Activated CD4-positive, alpha-beta T cell treated with anti-CD3 and anti-CD28 coated beads, Interleukin-2, amount 10 ng/mL, durations not matched to agents 24 days and 14 days (primary cell): ENCODE measurements around the gene CSPG5. TPM values are rescaled to one million over a fixed set of nuclear protein-coding genes. Genes with fewer than 3 reads are reported as not detected.

Experiments used
- DNase-seq: peaks from one replicate; pipeline ENCODE4 v3.0.0; 2022
- H3K27ac Mint-ChIP-seq: one replicate; pipeline ENCODE4 v1.8.0; 2022; ENCODE audit warnings: mild to moderate bottlenecking, mixed read lengths
- H3K27me3 Mint-ChIP-seq: one replicate; pipeline ENCODE4 v1.8.0; 2022; ENCODE audit warnings: mixed read lengths
- H3K36me3 Mint-ChIP-seq: one replicate; pipeline ENCODE4 v1.8.0; 2022; ENCODE audit warnings: low read depth, mild to moderate bottlenecking, mixed read lengths
- H3K4me1 Mint-ChIP-seq: one replicate; pipeline ENCODE4 v1.8.0; 2021; ENCODE audit warnings: mixed read lengths
- H3K4me3 Mint-ChIP-seq: one replicate; pipeline ENCODE4 v1.8.0; 2022; ENCODE audit warnings: mild to moderate bottlenecking, moderate library complexity, mixed read lengths
- H3K9me3 Mint-ChIP-seq: one replicate; pipeline ENCODE4 v1.8.0; 2021; ENCODE audit warnings: mixed read lengths
- intact Hi-C: fragments of 100-400 bp; cut with micrococcal nuclease; formaldehyde crosslinking; loops from one replicate; pipeline ENCODE4 v1.15.1; 2023
- total RNA-seq: library from RNA; stranded (reverse); gene quantifications from 2 replicates; pipeline ENCODE4 v1.2.3, GENCODE V29; 2022

Gene CSPG5
- total RNA-seq, 1 donor from 2014 or later: 2.0 TPM

DNA sequence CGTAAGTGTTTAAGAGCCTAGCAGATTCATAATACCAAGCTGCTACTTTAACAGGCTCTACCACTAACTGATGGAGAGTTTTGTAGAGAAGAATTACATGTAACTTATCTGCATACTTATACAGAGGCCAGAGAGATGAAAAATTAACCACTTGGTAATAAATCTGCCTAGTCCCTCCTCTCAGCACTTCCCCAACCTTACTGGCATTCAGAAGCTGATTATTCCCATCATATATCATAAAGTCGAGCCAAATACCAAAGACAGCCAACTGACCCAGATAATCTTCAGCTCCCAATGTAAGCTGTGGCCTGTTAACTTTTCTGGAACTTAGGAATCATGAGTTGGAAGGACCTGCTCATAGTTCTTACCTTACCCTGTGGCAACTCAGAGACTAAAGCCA is 25.5 kb upstream of the CSPG5 start:
- Mint-ChIP-seq H3K4me3 (no peak overlapping the region), H3K27ac (no peak overlapping the region), H3K9me3 (no peaks in the 10 kb centered on the region), H3K4me1 (peaks cover 4% of the 10 kb centered on the region), H3K36me3 (peaks cover 47% of the 10 kb centered on the region), H3K27me3 (no peaks in the 10 kb centered on the region)
- intact Hi-C loops: no loop called here
- DNase-seq: no peak

GRCh38 chr3:47603332-47603731 is 24.7 kb upstream of the CSPG5 start:
- H3K4me3 Mint-ChIP-seq: no peak overlapping the region
- intact Hi-C loops: no loop called here
- no peaks in the 10 kb centered on the region for H3K9me3 Mint-ChIP-seq
- H3K36me3 Mint-ChIP-seq: peaks cover 39% of the 10 kb centered on the region
- DNase-seq: no peak
- H3K27me3 Mint-ChIP-seq: no peaks in the 10 kb centered on the region
- H3K27ac Mint-ChIP-seq: no peak overlapping the region
- peaks cover 4% of the 10 kb centered on the region for H3K4me1 Mint-ChIP-seq

GRCh38 chr3:47601281-47601680 is 22.6 kb upstream of the CSPG5 start:
- Mint-ChIP-seq H3K9me3 (no peaks in the 10 kb centered on the region), H3K27me3 (no peaks in the 10 kb centered on the region), H3K4me3 (no peak overlapping the region), H3K27ac (no peak overlapping the region), H3K4me1 (peaks cover 4% of the 10 kb centered on the region), H3K36me3 (peaks cover 34% of the 10 kb centered on the region)
- intact Hi-C loops: no loop called here
- DNase-seq: no peak

DNA sequence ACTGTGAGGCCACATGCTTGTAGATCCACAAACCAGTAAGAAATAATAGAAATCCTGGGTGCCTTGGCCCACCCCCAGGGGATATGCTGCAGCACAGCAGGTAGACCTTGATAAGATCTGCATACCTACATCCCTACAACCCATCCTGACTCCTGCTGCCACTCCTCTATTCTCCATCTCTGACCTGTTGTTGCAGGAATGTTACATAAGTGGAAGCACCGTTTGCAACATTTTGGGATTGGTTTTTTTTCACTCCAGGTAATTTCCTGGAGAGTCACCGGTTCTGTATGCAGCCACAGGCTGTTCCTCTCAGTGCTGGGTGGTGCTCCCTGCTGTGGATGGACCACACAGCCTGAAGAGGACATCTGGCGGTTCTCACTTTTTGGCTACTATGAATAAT is 16.1 kb upstream of the CSPG5 start:
- no peaks in the 10 kb centered on the region for H3K4me1 Mint-ChIP-seq
- H3K4me3 Mint-ChIP-seq: no peak overlapping the region
- H3K36me3 Mint-ChIP-seq: peaks cover 40% of the 10 kb centered on the region
- no peak for DNase-seq
- H3K27me3 Mint-ChIP-seq: no peaks in the 10 kb centered on the region
- no peak overlapping the region for H3K27ac Mint-ChIP-seq
- intact Hi-C loops: no loop called here
- H3K9me3 Mint-ChIP-seq: no peaks in the 10 kb centered on the region

- no peak overlapping the region for H3K27ac Mint-ChIP-seq
- peaks cover 54% of the 10 kb centered on the region for H3K36me3 Mint-ChIP-seq
- intact Hi-C loops: no loop called here
- no peak for DNase-seq
- H3K4me3 Mint-ChIP-seq: no peak overlapping the region
- H3K9me3 Mint-ChIP-seq: no peaks in the 10 kb centered on the region
- H3K4me1 Mint-ChIP-seq: no peaks in the 10 kb centered on the region
- H3K27me3 Mint-ChIP-seq: no peaks in the 10 kb centered on the region
Measured at GRCh38 chr3:47592066-47592795, 13.6 kb upstream of the CSPG5 start.

- H3K27ac Mint-ChIP-seq: no peak overlapping the region
Measured at GRCh38 chr3:47590216-47590615, 11.6 kb upstream of the CSPG5 start.

GRCh38 chr3:47588587-47588986 is 9.9 kb upstream of the CSPG5 start:
- intact Hi-C loops: no loop called here
- H3K27me3 Mint-ChIP-seq: no peaks in the 10 kb centered on the region
- no peak for DNase-seq
- peaks cover 60% of the 10 kb centered on the region for H3K36me3 Mint-ChIP-seq
- no peaks in the 10 kb centered on the region for H3K9me3 Mint-ChIP-seq
- no peak overlapping the region for H3K4me3 Mint-ChIP-seq
- no peak overlapping the region for H3K27ac Mint-ChIP-seq
- no peaks in the 10 kb centered on the region for H3K4me1 Mint-ChIP-seq

More at GRCh38 chr3:47590216-47590615, 11.6 kb upstream of the CSPG5 start:
- Mint-ChIP-seq H3K4me1 (no peaks in the 10 kb centered on the region), H3K4me3 (no peak overlapping the region), H3K36me3 (peaks cover 64% of the 10 kb centered on the region), H3K9me3 (no peaks in the 10 kb centered on the region), H3K27me3 (no peaks in the 10 kb centered on the region)
- no peak for DNase-seq
- intact Hi-C loops: no loop called here

DNA sequence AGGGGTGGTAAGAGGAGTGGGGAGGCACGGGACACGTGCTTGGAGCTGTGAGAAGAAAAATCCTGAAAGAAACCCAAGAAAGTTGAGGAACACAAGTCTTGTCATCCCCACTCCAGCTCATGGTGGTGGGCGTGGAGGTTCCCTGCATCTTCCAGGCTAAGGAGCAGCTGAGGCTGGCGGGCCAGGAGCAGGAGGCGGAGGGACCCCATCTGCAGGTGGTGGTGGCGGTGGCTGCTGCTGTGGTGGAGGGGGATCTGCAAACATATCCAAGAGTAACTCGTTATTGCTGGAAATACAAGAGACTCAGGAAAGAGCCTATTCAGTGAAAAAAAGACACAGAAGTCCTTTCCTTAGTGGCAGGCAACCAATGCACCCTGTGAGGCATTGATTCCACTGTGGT is 9.4 kb upstream of the CSPG5 start:
- no peak for DNase-seq
- H3K27ac Mint-ChIP-seq: no peak overlapping the region
- intact Hi-C loops: no loop called here
- no peaks in the 10 kb centered on the region for H3K27me3 Mint-ChIP-seq
- H3K9me3 Mint-ChIP-seq: no peaks in the 10 kb centered on the region
- H3K36me3 Mint-ChIP-seq: peaks cover 58% of the 10 kb centered on the region
- no peaks in the 10 kb centered on the region for H3K4me1 Mint-ChIP-seq
- no peak overlapping the region for H3K4me3 Mint-ChIP-seq

GRCh38 chr3:47586746-47587145 is 8.1 kb upstream of the CSPG5 start:
- intact Hi-C loops: no loop called here
- no peaks in the 10 kb centered on the region for H3K4me1 Mint-ChIP-seq
- peaks cover 54% of the 10 kb centered on the region for H3K36me3 Mint-ChIP-seq
- H3K27ac Mint-ChIP-seq: no peak overlapping the region
- no peak for DNase-seq
- H3K27me3 Mint-ChIP-seq: peaks cover 3% of the 10 kb centered on the region
- no peak overlapping the region for H3K4me3 Mint-ChIP-seq
- H3K9me3 Mint-ChIP-seq: no peaks in the 10 kb centered on the region

GRCh38 chr3:47583320-47584075 is 4.8 kb upstream of the CSPG5 start:
- Mint-ChIP-seq H3K27ac (no peak overlapping the region), H3K4me1 (no peaks in the 10 kb centered on the region), H3K9me3 (no peaks in the 10 kb centered on the region), H3K36me3 (peaks cover 29% of the 10 kb centered on the region), H3K27me3 (peaks cover 18% of the 10 kb centered on the region), H3K4me3 (no peak overlapping the region)
- intact Hi-C loops: no loop called here
- DNase-seq: no peak

DNA sequence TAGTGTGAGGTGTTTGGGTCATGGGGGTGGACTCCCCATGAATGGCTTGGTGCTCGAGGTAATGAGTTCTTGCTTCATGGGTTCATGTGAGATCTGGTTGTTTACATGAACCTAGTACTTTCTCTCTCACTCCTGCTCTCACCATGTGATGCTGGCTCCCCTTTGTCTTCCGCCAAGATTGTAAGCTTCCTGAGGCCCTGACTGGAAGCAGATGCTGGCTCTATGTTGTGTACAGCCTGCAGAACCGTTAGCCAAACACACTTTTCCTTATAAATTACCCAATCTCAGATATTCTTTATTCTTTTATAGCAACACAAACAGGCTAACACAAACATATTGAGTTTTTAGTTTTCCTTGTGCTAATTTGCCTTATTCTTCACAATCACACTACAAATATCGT is 3.2 kb upstream of the CSPG5 start:
- Mint-ChIP-seq H3K27ac (no peak overlapping the region), H3K4me1 (no peaks in the 10 kb centered on the region), H3K27me3 (peaks cover 21% of the 10 kb centered on the region), H3K9me3 (no peaks in the 10 kb centered on the region), H3K36me3 (peaks cover 15% of the 10 kb centered on the region), H3K4me3 (no peak overlapping the region)
- no peak for DNase-seq
- intact Hi-C loops: no loop called here

DNA sequence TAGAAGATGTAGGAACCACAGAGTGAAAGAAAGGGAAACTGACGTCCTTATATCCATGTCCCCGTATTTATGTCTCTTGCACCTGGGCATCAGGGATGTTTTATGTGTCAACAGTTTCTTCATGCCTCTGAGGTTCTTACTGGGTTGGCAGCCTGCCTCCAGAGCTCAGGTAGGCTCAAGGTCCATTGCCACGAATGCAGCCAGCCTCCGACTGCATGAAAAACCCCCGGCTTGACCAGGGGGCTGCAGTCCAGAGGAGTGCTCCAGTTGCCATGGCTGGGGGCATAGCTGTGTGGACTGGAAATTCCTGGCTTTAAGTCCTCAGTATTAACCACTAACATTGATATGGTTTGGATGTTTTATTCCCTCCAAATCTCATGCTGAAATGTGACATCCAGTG is 2.8 kb upstream of the CSPG5 start:
- no peaks in the 10 kb centered on the region for H3K9me3 Mint-ChIP-seq

DNA sequence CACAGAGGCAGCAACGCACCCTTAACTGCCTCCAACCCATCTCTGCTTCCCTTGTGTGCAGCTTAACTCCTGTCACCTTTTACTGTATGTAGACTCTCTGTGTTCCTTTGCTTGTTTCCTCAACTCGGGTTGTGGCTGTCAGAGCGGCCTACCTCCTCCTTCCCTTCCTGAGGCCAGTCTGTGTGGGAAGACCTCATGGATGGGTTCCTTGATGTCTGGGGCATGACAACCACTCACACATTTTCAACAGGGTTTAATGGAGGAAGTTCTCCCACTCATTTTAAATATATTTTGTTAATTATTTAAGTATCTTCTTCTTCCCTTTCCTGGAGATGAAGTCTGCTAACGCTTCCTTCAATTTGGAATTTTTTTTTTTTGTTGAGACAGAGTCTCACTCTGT is 1.8 kb upstream of the CSPG5 start:
- no peak for DNase-seq
- Mint-ChIP-seq H3K4me1 (no peaks in the 10 kb centered on the region), H3K27ac (no peak overlapping the region), H3K27me3 (peaks cover 24% of the 10 kb centered on the region), H3K4me3 (peak overlapping the region; percentile 63), H3K9me3 (no peaks in the 10 kb centered on the region), H3K36me3 (peaks cover 7% of the 10 kb centered on the region)
- intact Hi-C loops: no loop called here

More for the DNA sequence above, 2.8 kb upstream of the CSPG5 start:
- Mint-ChIP-seq H3K4me1 (no peaks in the 10 kb centered on the region), H3K4me3 (no peak overlapping the region), H3K27ac (no peak overlapping the region), H3K36me3 (peaks cover 12% of the 10 kb centered on the region), H3K27me3 (peaks cover 23% of the 10 kb centered on the region)
- DNase-seq: no peak
- intact Hi-C loops: no loop called here

- DNase-seq: no peak
- Mint-ChIP-seq H3K36me3 (peaks cover 2% of the 10 kb centered on the region), H3K9me3 (no peaks in the 10 kb centered on the region), H3K27ac (no peak overlapping the region), H3K4me3 (peak overlapping the region; percentile 63), H3K27me3 (peaks cover 27% of the 10 kb centered on the region), H3K4me1 (no peaks in the 10 kb centered on the region)
- intact Hi-C loops: loop anchor here (5.0 kb wide), 2 partner anchors 58 to 207 kb away; no protein-coding TSS in a partner anchor
Measured at GRCh38 chr3:47579875-47580274, 1.2 kb upstream of the CSPG5 start.
